Left ventricle myocardium inferior (tissue), 1 donor: ENCODE measurements around the gene NSF. TPM values are rescaled to one million over a fixed set of nuclear protein-coding genes. Genes with fewer than 3 reads are reported as not detected.
"Not testable (repeated sequence)": the region's sequence is repeated elsewhere in the genome, so short reads cannot be mapped to it uniquely, and the experiment has no call there.

Experiments used
- DNase-seq: peaks from one replicate; pipeline ENCODE4 v3.0.0-alpha.2; 2020
- H3K27ac ChIP-seq: fragments of 200-600 bp; replicated peaks from 2 replicates; pipeline ENCODE4 v1.8.0; 2021
- H3K27me3 ChIP-seq: fragments of 200-600 bp; 2 replicates; pipeline ENCODE4 v1.8.0; 2021; ENCODE audit warnings: low read depth
- H3K36me3 ChIP-seq: fragments of 200-600 bp; 2 replicates; pipeline ENCODE4 v1.8.0; 2021
- H3K4me1 ChIP-seq: fragments of 200-600 bp; 2 replicates; pipeline ENCODE4 v1.8.0; 2021
- H3K4me3 ChIP-seq: fragments of 200-600 bp; 2 replicates; pipeline ENCODE4 v1.8.0; 2021; ENCODE audit warnings: mild to moderate bottlenecking, moderate library complexity
- H3K9me3 ChIP-seq: fragments of 200-600 bp; replicated peaks from 2 replicates; pipeline ENCODE4 v1.8.0; 2021
- CTCF ChIP-seq: fragments of 200-600 bp; IDR thresholded peaks from 2 replicates; pipeline ENCODE4 v1.8.0; 2021; ENCODE audit warnings: antibody characterized with exemption, mild to moderate bottlenecking, borderline replicate concordance
- intact Hi-C: fragments of 100-400 bp; cut with micrococcal nuclease; formaldehyde crosslinking; loops from one replicate; pipeline ENCODE4 v1.11.0; 2022
- total RNA-seq: library from RNA; stranded (reverse); fragmentation: NEBNext Ultra II Directional; extraction: Animal tissue kit (Norgen Biotek cat#: 25700); gene quantifications from one replicate; pipeline ENCODE4 v1.2.1, GENCODE V29; 2021
- donor health status: DM: no; HTN: yes; CAD: no; lungs with severe emphysema.

Gene NSF
- total RNA-seq, 1 donor from 2014 or later: 29.0 TPM

GRCh38 chr17:46765453-46765852 lies 175.0 kb downstream of the NSF start:
- H3K36me3 ChIP-seq: no peaks in the 10 kb centered on the region
- TF ChIP-seq CTCF: no peak

DNA sequence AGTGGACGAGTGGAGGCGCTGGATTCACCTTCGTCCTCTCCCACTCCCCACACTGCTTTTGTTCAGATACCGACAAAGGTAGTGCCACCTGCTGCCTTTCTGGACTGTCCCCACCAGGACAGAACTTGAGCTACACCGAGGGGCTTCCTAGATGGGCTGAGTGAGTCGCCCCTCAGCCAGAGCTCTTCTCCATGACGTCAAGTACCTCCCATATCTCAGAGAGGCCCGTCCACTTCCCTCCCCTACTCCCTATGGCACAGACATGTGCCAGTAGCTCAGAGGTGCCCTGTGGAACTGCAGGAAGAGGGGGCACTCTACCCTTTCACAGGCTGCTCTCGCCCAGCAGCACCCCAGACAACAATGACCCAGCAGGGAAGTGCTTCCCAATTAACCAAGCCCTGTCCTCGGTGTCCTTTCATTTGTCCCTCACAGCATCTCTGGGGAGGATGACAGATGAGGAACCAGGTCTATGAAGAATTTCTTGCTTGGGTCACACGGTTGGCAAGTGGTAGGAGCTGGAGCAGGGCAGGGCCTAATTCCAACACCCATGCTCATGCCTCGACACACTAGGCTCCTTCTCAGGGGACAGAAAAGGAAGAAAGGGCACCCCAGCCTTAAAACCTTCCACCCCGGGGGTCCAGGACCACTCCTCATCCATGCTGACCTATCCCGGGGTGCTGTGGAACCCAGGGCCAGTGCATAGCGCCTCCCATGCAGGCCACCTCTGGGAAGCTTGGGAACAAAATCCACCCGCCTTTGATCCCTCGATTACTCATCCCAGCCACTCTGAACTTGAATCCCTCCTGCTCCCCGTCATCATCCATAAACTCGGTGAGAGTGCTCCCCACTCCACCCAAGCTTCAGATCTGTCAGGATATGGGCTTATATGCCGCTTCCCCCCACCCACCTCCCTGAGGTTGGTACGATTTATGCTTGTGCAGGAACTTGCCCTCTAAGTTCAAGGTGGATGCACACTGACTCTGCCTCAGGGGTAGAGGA lies 176.3 kb downstream of the NSF start:
- intact Hi-C loops: no loop called here
- H3K9me3 ChIP-seq: no peaks in the 10 kb centered on the region
- H3K4me3 ChIP-seq: no peak overlapping the region
- H3K4me1 ChIP-seq: peaks cover 32% of the 10 kb centered on the region
- TF ChIP-seq CTCF: no peak
- H3K36me3 ChIP-seq: no peaks in the 10 kb centered on the region
- no peak for DNase-seq
- peaks cover 9% of the 10 kb centered on the region for H3K27me3 ChIP-seq
- H3K27ac ChIP-seq: no peak overlapping the region

More at GRCh38 chr17:46765453-46765852, 175.0 kb downstream of the NSF start:
- Histone ChIP-seq H3K27me3 (peaks cover 9% of the 10 kb centered on the region), H3K4me3 (no peak overlapping the region), H3K4me1 (peaks cover 26% of the 10 kb centered on the region), H3K27ac (peak overlapping the region; percentile 69), H3K9me3 (no peaks in the 10 kb centered on the region)
- DNase-seq: no peak
- intact Hi-C loops: no loop called here

DNA sequence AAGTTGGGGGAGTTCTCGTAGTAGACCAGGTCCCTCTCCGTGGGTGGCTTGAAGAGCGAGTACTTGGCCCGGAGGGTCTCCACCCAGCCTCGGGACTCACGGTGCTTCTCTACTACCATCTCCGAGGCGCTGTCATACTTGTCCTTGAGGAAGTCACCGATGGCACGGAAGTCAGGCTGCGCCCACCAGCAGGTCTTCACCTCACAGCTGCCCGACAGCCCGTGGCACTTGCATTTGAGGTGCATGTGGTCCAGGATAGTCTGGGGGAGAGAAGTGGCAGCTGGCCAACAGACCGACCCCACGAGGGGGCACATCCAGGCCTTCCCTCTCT lies 178.0 kb downstream of the NSF start:
- Histone ChIP-seq H3K36me3 (no peaks in the 10 kb centered on the region), H3K4me3 (no peak overlapping the region), H3K27me3 (peaks cover 16% of the 10 kb centered on the region), H3K4me1 (peaks cover 39% of the 10 kb centered on the region), H3K9me3 (no peaks in the 10 kb centered on the region), H3K27ac (no peak overlapping the region)
- intact Hi-C loops: no loop called here
- no peak for TF ChIP-seq CTCF
- no peak for DNase-seq

DNA sequence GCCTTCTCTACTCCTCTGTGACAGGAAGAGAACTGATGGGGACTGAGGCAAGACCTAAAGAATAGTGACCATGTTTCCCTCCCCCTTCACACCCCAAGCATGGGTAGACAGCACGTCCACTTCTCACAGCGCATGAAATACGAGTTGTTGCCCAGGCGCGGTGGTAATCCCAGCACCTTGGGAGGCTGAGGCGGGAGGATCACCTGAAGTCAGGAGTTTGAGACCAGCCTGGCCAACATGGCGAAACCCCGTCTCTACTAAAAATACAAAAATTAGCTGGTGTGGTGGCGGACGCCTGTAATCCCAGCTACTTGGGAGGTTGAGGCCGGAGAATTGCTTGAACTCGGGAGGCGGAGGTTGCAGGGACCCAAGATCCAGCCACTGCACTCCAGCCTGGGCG lies 178.4 kb downstream of the NSF start:
- H3K27ac ChIP-seq, intact Hi-C loops, H3K36me3 ChIP-seq, H3K9me3 ChIP-seq, H3K4me3 ChIP-seq, DNase-seq: not testable (repeated sequence)
- peaks cover 35% of the 10 kb centered on the region for H3K4me1 ChIP-seq
- peaks cover 16% of the 10 kb centered on the region for H3K27me3 ChIP-seq

GRCh38 chr17:46769531-46770438 lies 179.3 kb downstream of the NSF start:
- Histone ChIP-seq H3K36me3 (no peaks in the 10 kb centered on the region), H3K9me3 (no peaks in the 10 kb centered on the region), H3K27ac (no peak overlapping the region), H3K27me3 (peaks cover 16% of the 10 kb centered on the region), H3K4me3 (peak overlapping the region; percentile 34), H3K4me1 (peaks cover 26% of the 10 kb centered on the region)
- no peak for TF ChIP-seq CTCF
- DNase-seq: no peak
- intact Hi-C loops: no loop called here
